DMS153 treated with DMSO at 0.1 percent for 48 hours (cell line): ENCODE data around the gene GIPR.
"Not testable (repeated sequence)": the region's sequence is repeated elsewhere in the genome, so short reads cannot be mapped to it uniquely, and the experiment has no call there.

Source experiments
- DNase-seq: peaks from one replicate; lab custom pipeline; 2025; ENCODE audit not compliant: unreplicated experiment; lab: John Stamatoyannopoulos, UW

GIPR gene, protein sequence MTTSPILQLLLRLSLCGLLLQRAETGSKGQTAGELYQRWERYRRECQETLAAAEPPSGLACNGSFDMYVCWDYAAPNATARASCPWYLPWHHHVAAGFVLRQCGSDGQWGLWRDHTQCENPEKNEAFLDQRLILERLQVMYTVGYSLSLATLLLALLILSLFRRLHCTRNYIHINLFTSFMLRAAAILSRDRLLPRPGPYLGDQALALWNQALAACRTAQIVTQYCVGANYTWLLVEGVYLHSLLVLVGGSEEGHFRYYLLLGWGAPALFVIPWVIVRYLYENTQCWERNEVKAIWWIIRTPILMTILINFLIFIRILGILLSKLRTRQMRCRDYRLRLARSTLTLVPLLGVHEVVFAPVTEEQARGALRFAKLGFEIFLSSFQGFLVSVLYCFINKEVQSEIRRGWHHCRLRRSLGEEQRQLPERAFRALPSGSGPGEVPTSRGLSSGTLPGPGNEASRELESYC

GRCh38 chr19:45667620-45668341 is at the start of gene GIPR:
TSS of gene GIPR (plus strand) at chr19:45668221. CDS start at chr19:45669521, 1,300 bp downstream.
- DNase-seq: no peak

DNA sequence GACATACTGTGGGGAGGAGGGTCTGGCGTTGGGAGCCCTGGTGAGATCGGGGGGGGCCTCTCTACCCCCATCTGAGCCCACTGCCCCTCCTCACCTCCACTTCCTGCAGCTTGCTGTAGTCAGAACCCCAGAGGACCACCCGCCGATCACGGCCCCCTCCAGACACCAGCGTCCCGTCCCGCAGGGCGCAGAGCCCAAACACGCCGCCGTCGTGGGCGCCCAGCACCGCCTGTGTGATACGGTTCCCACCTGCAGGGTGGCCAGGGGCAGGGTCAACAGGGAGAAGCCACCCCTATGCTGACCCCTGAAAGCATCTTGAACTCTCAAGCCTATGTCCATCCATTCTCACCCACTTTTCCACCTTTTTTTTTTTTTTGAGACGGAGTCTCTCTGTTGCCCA is 46.6 kb upstream of the GIPR start:
- no peak for DNase-seq

DNA sequence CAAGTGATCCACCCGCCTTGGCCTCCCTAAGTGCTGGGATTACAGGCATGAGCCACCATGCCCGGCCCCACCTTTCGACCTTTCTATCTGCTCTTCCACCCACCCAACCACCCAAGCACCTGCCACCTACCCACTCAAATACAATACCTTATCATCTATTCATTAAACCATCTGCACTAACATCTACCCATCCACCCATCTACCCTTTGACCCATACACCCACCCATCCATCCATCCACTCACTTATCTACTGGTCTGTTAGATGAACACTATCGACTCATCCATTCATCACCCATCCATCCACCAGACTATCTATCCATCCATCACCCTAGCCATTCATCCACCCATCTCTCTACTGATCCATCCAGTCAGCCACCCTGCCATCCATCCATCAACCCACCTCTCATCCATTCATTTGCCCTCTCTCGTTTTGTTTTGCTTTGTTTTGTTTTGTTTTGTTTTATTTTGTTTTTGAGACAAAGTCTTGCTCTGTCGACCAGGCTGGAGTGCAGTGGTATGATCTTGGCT is 46.0 kb upstream of the GIPR start:
- no peak for DNase-seq

- no peak for DNase-seq
Observed at GRCh38 chr19:45623984-45624383, 44.0 kb upstream of the GIPR start.

DNA sequence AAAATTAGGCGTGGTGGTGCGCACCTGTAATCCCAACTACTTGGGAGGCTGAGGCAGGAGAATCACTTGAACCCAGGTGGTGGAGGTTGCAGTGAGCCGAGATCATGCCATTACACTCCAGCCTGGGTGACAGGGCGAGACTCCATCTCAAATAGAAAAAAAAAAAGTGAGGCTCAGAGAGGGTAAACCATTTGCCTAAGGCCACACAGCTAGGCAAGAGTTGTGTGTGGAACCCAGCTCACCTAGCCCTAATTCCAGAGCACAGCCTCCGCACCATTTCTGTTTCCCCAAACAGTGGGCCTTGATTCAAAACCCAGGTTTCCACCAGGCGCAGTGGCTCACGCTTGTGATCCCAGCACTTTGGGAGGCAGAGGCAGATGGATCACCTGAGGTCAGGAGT is 39.8 kb upstream of the GIPR start:
- not testable (repeated sequence) for DNase-seq

DNA sequence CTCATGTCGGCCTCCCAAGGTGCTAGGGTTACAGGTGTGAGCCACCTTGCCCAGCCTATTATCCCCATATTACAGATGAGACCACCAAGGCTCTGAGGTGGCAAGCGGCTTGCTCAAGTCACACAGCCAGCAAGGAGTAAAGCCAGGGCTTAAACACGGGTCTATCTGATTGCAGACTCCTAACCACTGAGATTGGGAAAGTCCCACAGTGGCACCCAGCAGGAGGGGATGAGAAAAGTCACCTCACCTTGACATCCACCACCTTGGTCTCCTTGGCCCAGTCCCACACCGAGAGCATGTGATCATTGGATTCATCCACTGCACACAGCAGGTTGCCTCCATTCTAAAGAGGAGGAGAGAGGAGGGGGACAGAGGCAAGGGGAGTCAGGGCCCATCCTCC is 38.3 kb upstream of the GIPR start:
- no peak for DNase-seq

- DNase-seq: no peak
Observed at GRCh38 chr19:45630463-45630862, 37.6 kb upstream of the GIPR start.

DNA sequence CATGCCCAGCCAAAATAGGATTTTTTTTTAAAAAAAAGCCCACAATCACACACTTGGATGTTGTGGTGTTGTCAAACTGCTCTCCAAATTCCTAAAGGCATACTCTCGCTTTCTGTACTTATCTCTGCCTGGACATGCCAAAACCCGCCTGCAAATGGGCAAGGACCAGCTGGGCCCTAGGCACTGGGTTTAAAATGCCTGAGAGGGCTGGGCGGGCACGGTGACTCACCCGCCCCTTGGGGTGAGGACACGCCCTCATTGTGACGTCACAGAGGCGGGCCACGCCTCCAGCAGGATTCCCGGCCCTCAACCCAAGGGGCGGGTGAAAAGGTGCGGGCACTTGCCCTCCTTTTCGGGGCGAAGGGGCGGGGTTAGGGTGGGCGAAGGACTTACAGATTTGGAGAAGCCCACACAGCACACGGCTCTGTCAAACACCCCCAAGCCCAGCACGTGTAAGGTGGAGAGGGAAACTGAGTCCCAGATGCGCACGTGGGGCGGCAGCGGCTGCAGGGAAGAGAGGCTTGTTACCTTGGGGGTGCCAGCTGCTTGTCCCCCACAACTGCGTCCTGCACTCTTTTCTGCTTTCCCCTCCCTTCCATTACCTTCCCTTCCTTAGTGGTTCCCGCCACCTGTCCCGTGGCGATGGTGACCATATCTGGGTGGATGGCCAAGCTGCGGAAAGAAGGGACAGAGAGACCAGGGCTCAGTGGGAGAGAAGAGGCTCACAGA is 35.4 kb upstream of the GIPR start:
- DNase-seq: peak; percentile 30

GRCh38 chr19:45636275-45636674 is 31.7 kb upstream of the GIPR start:
- no peak for DNase-seq

DNA sequence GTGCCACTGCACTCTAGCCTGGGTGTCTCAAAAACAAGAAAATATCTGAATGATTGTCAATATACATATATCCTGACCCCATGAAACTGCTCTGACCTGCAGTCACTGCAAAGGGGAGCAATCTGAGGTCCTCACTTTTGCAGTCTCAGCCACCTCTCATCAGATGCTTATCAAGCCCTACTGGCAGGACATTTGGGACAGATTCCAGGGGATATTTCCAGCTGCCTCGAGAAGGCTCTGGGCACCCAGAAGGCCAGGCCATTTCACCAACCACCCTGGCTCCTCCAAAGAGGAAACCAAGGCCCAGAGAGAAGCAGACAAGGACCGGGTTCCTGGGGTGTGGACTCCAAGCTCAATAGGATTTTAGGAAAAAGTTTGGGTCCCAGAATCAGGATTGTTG is 31.1 kb upstream of the GIPR start:
- no peak for DNase-seq

- no peak for DNase-seq
Observed at GRCh38 chr19:45637890-45638667, 29.9 kb upstream of the GIPR start.

- DNase-seq: no peak
Observed at GRCh38 chr19:45638930-45639729, 28.9 kb upstream of the GIPR start, which contains the start of gene EML2. TSS of gene EML2 (minus strand) at chr19:45639397. CDS start at chr19:45639376, 21 bp downstream.

DNA sequence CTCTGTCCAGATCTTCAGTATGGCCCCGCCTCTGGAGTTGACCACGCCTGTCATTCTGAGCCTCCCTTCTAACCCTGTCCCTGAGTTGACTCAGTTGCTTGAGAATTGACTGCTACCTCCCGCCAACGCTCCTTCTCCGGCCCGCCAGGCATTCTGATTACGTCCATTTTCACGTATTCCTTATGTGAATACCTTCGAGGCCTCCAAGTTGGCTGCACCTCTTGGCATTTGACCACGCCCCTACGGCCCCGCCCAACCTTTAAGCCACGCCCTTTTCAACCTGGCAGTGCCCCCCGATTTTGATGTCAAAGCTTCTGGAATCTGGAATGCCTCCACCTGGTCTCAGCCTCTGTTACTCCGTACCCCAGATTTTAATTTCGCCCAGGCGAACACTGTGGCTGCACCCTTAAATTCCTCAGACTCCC is 27.2 kb upstream of the GIPR start:
- DNase-seq: no peak

DNA sequence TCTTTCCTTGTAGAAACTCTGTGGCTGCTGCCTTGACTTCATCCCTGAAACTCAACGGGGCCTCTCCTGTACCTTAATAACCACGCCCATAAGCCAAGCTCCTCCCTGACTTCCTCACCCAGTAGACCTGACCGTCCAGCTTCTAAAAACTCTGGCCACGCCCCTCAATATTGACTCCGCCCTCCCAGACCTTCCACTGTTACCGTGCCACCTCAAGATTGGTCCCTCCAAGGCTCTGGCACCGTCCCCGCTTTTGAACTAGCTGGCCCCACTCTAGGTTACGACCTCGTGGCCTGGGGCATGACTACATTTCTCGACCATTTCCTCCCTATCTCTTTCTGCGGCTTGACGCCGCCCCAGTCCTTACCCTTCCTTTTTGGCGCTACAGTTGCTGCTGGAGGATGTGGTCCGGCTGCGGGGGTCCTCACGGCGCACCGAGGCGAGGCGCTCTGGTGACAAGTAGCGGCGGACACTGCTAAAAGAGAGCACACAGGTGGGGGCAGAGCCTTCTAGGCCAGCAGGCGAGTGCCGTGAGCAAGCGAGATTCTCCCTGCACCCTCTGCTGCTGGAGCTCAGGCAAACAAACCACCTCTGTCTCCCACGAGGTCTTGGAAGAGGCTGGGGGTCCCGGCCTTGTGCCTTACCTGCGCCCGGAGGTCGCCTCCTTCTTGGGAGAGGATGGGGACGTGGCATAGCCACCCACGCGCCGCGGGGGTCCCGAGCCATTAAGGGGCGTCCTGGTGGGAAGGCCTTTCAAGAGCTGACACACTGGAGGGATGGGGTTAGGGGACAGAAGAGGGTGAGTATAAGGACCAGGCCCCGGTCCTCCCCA is 26.5 kb upstream of the GIPR start:
- peak; percentile 88 for DNase-seq

DNA sequence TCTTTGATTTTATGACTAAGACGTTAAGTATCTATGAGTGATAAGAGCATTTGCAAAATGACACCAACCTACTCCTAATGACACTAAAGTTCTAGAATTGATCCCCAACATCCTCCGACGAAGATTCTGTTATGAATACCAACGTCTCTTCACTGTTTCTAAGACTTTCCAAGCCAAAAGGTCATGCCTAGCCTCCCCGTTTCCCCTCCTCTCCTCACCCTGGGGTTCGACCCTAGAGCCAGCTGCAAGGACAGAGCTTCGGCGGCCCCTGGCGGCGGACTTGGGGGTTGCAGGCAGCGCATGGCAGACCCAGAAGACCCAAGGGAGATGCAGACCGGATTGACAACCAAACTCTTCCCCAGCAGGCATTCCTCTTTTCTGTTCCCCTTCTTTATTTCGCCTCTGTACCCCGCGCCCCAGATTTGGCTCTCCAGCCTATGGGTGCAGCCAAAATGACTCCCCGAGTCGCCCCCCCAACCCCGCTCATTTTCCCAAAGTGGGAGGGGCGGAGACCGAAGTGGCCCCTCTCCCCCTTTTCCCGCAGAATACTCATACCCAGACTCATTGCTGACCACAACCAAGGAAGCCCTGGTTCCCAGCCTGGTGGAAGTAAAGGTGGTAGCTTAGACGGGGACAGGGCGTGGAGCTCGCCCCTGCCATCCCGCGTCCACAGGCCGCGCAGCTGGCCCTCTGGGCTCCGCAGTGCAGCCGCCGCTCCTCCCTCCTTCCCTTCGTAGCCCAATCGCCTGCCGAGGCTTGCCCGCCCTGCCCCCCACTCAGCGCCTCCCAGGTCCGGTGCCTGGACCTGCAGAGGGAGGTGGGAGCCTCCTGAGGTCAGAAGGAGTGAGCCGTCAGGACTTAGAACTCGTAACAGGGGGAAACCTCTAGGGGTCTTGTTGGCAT is 24.7 kb upstream of the GIPR start:
- peak; percentile 59 for DNase-seq

DNA sequence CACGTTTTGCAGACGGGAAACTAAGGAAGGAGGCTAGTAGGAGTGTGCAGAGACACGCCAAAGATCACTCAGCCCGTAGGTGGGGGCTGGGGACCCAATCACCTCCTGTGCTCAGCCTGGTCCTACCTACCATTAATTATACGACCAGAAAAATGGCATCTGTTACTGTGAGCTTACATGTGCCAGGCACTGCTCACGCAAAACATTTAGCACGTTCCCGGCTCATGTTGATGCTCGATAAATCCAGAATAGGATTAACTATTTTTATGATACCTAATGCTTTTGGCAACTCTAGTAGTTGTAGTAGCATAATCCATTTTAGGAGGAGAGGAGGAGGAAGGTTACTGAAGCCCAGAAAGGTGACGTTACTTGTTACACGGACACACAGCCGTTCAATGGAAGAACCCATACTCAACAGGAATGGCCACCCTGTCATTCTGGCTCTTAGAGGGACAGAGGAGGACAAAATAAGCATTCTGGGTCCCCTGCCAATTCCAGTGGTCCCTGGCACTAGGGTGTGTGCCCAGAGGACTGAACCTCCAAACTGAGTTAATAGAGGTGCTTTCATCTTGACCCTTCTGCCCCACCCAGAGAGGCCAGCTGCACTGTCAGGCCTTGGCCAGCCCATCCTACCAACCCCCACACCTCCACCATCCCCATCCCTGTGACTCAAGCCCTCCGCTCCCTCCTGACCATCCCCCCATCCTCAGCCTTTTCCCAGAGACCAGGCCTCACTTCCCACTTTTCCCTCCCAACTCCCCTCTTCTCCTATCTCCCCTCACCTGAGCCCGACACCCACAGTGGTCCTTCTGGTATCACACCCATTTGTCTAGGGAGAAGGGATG is 23.9 kb upstream of the GIPR start:
- no peak for DNase-seq
